ENCODE measurements around the gene F2.

The F2 gene

DNA sequence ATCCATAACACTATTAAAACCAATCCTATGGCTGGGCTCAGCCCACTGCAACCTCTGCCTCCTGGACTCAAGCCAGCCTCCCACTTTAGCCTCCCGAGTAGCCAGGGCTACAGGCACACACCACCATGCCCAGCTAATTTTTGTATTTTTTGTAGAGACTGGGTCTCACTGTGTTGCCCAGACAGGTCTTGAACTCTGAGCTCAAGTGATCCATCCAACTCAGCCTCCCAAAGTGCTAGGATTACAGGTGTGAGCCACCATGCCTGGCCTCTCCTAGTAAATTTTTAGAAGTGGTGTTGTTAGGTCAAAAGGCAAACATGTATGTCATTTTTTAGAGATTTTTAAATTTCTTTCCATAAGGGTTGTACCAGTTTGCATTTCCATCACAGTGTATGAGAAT is 14.2 kb downstream of the F2 start:
- FAIRE-seq = no peak
- no peak for DNase-seq (ENCODE audit: insufficient read length, low spot score)
- TF ChIP-seq, protein P1, sequence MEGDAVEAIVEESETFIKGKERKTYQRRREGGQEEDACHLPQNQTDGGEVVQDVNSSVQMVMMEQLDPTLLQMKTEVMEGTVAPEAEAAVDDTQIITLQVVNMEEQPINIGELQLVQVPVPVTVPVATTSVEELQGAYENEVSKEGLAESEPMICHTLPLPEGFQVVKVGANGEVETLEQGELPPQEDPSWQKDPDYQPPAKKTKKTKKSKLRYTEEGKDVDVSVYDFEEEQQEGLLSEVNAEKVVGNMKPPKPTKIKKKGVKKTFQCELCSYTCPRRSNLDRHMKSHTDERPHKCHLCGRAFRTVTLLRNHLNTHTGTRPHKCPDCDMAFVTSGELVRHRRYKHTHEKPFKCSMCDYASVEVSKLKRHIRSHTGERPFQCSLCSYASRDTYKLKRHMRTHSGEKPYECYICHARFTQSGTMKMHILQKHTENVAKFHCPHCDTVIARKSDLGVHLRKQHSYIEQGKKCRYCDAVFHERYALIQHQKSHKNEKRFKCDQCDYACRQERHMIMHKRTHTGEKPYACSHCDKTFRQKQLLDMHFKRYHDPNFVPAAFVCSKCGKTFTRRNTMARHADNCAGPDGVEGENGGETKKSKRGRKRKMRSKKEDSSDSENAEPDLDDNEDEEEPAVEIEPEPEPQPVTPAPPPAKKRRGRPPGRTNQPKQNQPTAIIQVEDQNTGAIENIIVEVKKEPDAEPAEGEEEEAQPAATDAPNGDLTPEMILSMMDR (IDR thresholded peaks at IDR 0.05; ENCODE audit: insufficient read depth, missing control alignments) = no peak

DNA sequence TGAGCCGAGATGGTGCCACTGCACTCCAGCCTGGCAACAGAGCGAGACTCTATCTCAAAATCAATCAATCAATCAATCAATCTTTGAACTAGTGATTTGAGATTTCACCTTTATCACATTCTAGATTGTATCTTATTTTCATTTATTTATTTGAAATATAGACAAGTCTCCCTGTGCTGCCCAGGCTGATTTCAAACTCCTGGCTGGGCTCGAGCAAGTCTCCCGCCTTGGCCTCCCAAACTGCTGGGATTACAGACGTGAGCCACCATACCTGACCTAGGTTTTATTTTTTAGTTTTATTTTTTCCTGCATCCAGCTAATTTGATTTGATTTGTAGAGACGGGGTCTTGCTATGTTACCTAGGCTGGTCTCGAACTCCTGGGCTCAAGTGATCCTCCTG is 17.1 kb downstream of the F2 start:
- FAIRE-seq (no peak), DNase-seq (ENCODE audit: insufficient read length, low spot score) (no peak)
- TF ChIP-seq, protein P1 (IDR thresholded peaks at IDR 0.05; ENCODE audit: insufficient read depth, missing control alignments) = no peak

DNA sequence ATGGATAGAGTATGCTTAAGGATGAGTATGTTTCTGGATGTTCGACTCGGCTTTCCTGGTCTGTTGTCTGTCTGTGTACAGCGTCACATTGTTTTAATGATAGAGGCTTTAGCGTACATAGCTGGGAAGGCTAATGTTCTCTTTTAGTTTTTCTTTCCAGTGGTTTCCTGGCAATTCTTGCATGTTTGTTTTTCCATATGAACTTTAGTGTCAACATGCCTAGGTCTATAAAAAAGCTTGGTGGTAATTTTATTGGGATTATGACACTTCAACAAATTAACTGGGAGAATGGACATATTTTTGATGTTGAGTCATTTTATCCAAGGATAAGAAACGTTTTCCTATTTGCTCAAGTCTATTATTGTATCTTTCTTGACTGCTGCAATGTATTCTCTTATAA is 17.6 kb downstream of the F2 start:
- DNase-seq (ENCODE audit: insufficient read length, low spot score) (no peak), FAIRE-seq (no peak)
- TF ChIP-seq, protein P1 (IDR thresholded peaks at IDR 0.05; ENCODE audit: insufficient read depth, missing control alignments) = no peak

GRCh38 chr11:46737699-46738098 is 18.7 kb downstream of the F2 start:
- TF ChIP-seq, protein P1 (IDR thresholded peaks at IDR 0.05; ENCODE audit: insufficient read depth, missing control alignments) = no peak
- FAIRE-seq (no peak), DNase-seq (ENCODE audit: insufficient read length, low spot score) (no peak)

DNA sequence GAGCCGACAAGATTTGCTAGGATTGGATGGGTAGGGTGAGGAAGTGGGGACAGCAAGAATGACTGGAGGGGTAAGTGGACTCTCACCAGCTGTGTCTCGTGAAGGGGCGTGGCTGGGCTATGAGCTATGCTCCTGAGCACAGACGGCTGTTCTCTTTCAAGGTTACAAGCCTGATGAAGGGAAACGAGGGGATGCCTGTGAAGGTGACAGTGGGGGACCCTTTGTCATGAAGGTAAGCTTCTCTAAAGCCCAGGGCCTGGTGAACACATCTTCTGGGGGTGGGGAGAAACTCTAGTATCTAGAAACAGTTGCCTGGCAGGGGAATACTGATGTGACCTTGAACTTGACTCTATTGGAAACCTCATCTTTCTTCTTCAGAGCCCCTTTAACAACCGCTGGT is 19.9 kb downstream of the F2 start:
- DNase-seq (ENCODE audit: insufficient read length, low spot score) (no peak), FAIRE-seq (no peak)
- TF ChIP-seq, protein P1 (IDR thresholded peaks at IDR 0.05; ENCODE audit: insufficient read depth, missing control alignments) = no peak

GRCh38 chr11:46741600-46742484 is 22.8 kb downstream of the F2 start:
- DNase-seq (ENCODE audit: insufficient read length, low spot score) (no peak), FAIRE-seq (no peak)
- TF ChIP-seq, protein P1 (IDR thresholded peaks at IDR 0.05; ENCODE audit: insufficient read depth, missing control alignments) = no peak

- FAIRE-seq = no peak
- DNase-seq (ENCODE audit: insufficient read length, low spot score) = no peak
- TF ChIP-seq, protein P1 (IDR thresholded peaks at IDR 0.05; ENCODE audit: insufficient read depth, missing control alignments) = no peak
Observed at GRCh38 chr11:46743043-46743442, 24.0 kb downstream of the F2 start.

All from D721Med (cell line).